Gastrocnemius medialis (tissue), 4 donors: ENCODE results near the gene GNRHR.

Experiments used
- CTCF ChIP-seq, 5 experiments: fragments of 450-650 bp in 3 of 5; fragments of 200-600 bp in 2 of 5; sonication (generic) in 2 of 5; IDR thresholded peaks in 4 of 5; conservative IDR thresholded peaks in 1 of 5; 1 replicate in 4 of 5; 2 replicates in 1 of 5; pipeline ENCODE4 v1.5.1; 2016 to 2019; ENCODE audit warnings: antibody characterized with exemption in 5 of 5, mild to moderate bottlenecking in 3 of 5, moderate library complexity in 3 of 5
- POLR2A ChIP-seq, 2 donors: fragments of 450-650 bp; IDR thresholded peaks; one replicate each; pipeline ENCODE4 v1.6.1; 2017; ENCODE audit warnings: antibody characterized with exemption in 2 of 2, mild to moderate bottlenecking in 2 of 2, moderate library complexity in 2 of 2

GRCh38 chr4:67744561-67745283, 9.5 kb downstream of the GNRHR start:
- no peak for TF ChIP-seq CTCF (IDR thresholded peaks at IDR 0.05 in 4 of 5, conservative IDR thresholded peaks at IDR 0.05 in 1 of 5)
- no peak for TF ChIP-seq POLR2A (IDR thresholded peaks at IDR 0.05)
